Retina (tissue), 1 donor: ENCODE measurements around the gene RAB11FIP4.

Experiments
- DNase-seq: peaks from one replicate; pipeline ENCODE4 v3.0.0-alpha.2; 2016

The RAB11FIP4 gene

DNA sequence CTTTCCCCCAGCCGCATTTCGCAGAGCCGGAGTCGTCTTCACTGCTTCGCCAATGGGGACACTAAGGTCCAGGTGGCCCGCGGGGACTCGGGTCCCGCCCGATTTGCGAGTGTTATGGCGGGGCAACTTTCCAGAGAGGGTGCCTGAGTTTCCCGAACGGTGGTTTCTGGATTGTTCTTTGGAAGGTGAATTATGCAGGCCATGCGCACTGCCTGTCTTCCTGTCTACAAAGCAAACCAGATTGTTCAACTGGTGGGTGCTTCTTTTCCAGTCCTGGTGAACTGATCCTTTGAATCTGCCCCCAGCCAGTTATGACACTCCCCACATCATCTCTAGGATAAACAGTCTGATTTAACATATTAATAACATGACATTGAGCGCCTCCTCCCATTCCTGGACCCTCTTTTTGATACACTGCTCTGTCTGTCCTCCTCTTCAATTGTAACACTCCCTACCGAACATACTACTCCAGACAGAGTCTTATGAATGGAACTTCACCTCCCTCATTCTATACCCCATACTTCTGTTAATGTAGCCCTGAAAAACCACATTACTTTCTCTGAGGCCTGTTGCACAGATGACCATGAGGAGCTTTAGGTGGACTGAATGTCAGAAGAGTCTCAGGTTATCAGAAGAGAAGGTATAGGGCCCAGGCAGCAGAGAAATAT, 159.0 kb downstream of the RAB11FIP4 start:
- DNase-seq, result no peak

DNA sequence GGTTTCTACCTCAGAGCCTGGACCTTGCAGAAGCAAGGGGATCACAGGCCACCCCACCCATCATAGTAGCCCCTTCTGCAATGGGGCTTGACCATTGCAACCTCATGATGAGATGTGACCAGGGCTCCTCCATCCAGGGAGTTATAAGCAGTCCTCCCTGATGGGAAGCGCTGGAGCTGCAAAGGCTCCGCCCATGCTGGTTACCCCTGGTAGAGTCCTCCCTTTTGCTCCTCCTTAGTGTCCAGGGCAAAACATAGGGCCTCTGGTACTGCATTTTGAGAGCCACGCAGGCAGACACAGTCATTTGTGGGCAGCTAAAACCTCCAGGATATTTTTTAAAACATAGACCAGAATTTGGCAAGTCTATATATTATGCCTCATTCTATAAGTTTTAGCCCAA, 161.1 kb downstream of the RAB11FIP4 start:
- DNase-seq, result no peak

DNA sequence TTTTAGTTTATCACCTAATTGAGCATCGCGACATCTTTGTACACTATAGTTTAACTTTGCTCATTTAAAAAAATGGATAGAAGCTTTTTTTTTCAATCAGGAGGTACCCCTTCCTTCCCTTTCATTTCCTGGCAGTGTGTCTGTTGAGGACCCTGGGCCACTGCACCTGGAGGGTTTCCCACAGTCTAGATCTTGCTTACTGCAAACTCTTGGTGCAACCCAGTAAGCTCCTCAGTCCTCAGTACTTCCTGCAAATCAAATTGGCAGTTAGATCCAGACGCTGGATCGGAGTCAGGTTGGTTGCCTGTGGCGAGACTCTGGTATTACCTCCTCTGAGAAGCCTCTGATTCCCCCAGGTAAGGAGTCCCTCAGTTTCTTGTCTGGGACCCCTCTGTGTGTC, 162.0 kb downstream of the RAB11FIP4 start:
- no peak for DNase-seq

DNA sequence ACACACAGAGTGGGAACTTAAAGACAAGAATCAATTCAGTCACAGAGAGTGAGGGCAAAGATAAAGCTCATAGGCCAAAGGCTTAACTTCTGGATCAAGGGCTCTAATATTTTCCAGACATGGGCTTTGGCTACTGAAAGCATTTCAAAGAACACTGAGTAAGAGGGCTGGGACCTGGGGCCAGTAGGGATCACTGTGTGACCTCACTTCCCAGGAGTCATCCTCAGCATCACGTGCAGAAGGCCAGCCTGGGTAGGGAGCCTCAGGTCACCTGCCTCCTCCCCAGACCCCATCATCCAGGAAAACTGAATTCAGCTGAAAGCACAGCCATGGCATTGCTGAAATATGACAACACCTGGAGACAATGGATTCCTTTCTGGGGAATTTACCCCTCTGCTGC, 163.5 kb downstream of the RAB11FIP4 start:
- no peak for DNase-seq

DNA sequence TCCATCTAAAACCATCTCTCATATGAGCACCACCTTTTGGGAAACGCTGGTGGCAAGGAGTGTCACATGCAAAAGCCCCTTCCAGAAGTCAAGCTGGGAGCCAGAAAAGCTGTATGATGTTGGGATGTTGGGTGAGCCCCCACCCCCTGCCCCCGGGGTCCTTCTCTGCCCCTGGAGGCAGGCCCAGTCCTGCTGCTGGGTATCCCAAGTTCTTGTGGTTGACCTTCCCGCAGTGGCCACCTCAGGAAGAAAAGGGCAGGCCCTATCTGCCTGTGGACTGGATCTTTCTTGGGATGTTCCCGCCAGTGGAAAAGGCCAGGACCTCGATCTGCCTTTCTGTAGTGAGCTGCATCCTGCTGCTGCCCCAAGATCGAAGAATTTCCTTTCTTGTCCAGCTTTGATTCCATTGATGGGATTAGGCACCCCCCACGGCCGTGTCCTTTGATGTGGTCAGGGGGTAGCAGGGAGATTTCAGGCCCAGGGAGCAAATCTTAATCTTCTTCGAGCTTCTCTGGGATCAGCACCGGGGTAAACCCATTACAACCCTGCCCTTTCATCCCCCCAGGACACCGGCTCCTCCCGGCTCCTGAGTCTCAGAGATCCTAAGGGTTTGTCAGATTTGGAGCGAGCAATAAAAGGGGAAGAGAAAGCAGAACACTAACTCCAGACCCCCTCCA, 165.6 kb downstream of the RAB11FIP4 start:
- DNase-seq, result no peak

DNA sequence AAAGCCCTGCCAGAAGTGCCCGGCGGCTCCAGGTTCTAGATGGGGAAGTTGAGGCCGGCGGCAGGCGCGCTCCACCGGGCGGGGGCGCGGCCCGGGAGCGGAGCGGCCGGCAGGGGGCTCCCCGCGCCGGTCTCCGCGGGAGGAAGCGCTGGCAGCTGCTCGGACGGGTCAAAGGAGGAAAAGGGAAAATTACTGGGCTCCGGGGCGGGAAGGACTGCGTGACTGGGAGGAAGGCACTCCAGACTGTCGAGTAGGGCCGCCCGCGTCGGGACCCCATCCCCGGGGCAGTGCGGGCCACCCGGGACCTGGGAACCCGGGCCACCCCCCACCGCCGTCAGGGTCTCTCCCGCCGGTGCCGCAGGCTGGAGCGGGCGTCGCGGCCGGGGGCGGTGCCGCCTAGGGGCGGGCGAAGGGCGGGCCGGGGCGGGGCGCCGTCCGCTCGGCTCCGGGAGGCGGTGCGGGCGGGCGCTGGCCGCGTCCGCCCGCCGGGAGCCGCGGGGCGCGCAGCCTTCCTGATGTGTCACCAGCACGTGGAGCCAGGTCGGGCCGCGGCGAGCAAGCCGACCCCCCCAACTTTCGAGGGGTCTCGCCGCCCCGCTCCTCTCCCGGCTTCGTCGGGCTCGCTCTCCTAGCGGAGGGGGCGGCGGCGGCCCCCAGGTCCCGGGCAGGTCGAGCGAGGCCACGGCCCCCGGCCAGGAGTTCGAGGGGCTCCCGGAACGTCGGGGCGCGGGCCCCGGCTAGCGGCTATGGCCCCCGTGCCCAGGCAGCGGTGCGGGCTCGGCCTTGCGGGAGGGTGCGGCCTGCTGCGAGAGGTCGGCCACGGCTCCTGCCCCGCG, 167.5 kb downstream of the RAB11FIP4 start:
- peak; percentile 85 for DNase-seq

DNA sequence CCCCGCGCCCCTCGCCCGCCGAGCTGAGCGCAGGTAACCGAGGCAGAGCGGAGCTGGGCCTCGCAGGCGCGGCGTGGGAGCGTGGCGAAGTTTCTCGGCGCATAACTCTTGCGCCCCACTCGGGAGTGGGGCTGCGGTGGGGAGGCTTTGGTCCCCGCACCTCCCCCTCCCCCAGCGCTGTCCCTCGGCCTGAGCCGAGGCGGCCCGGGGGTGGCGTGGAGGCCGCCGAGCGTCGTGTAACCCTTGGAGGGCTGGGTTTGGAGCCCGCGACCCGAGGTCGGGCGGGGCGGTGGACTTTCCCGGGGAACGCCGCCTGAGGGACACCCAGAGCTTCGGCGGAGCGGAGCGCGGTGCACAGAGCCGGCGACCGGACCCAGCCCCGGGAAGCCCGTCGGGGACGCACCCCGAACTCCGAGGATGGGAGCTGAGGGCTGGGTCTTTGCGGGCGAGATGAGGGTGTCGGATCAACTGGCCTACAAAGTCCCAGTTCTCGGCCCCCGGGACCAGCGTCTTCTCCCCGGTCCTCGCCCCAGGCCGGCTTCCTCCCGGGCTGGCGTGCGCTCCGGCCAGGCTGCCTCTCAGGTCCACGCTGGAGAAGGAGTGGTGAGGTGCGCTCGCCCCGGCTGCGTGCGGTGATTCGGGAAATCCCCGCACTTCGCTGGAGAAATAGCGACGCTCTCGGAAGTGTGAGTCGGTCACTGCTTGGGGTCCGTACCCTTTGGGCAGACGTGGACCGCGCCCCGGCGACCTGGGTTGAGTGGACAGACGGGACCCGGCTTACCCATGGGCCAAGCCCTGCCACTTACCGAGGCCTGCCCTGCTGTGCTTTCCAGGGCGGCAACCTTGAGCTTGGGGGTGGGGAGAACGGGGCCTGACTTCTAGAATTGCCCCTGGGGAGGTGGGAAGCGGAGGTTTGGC, 168.4 kb downstream of the RAB11FIP4 start:
- peak; percentile 56 for DNase-seq

DNA sequence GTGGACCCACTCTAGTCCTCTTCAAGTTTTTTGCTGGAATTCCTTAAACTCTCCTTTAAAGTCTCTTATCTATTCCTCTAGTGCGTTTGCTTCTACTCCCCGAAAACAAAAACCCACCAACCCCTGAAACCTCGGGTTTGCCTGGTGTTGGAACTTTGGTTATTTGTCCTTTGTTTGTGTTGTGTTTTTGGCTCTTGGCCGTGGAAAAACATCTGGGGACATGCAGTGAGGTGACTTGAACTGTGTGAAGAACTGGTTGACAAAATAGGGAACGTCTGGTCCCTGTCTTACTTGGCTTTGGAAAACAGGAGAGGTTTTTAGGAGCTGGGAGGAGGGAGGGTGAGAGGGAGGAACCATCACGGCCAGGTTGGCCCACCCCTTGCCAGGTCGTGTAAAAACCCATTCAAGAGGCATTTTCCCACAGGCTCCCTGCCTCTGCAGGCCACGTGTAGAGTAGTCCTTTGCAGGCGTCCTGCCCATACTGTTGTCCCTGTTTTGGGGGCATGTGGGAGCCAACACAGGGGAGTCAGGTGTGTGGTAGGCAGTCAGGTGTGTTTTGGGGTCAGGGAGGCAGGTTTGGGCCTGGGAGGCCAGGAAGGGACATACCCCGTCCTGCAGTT, 169.3 kb downstream of the RAB11FIP4 start:
- no peak for DNase-seq

DNA sequence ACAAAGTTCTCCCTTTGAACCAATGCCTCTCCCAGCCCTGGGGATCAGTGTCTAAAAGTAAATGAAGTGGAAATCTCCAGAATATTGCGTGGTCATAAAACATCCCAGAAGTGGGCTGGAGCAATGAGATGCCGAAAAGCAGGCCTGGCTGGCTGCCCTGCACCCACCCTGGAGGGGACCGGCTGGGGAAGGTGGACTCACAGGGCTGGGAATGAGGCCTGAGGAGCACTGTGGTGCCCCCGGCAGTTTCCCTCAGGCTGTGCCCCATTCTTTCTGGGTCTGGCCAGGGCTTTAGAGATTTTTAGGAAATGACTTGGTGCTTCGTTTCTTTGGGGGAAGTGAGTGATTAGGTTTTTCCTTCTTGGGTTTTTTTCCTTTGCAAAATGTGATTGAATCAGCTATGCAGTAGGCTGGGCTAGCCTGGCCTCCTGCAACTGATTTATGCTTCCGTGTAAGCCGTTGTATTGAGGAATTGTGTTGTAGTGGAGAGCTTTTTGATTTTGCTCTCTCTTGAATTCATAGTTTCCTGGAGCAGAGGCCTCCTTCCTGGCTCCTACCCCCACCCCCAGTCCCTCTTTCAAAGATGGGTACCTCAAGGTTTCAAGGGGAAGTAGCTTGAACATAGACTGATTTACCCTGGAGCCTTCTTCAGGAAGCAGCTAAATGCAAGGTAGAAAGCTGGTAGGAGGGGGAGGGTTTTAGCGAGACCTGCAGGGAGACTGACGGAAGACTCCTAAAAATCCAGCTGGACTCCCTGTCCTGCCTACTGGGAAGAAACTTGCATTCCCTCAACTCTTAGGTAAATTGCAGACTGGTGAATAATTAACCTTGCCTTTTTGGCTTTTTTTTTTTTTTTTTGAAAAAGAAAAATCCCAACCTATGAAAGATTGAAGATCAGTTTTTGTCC, 170.2 kb downstream of the RAB11FIP4 start:
- no peak for DNase-seq

DNA sequence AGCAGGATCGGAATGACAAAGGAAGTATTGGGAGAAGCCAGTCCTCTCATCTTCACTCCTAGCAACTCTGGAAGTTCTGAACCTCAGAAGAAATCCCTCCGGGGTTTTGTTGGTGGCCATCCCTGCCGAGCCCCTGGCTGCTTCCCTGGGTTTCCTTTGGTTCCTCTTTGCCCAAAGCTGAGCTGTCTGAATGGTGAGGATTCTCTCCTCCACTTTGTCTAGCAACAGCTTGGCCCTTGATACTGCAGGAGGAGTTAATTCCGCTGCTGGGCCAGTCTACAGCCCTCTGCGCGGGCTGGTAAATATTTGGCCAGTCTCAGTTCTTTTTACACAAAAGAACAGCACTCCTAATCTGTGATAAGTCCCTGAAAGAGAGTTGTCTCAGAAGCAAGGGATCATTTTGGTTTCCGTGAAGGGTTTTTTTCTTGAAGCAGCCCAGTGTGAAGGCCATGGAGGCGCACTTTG, 170.9 kb downstream of the RAB11FIP4 start:
- DNase-seq, result no peak

DNA sequence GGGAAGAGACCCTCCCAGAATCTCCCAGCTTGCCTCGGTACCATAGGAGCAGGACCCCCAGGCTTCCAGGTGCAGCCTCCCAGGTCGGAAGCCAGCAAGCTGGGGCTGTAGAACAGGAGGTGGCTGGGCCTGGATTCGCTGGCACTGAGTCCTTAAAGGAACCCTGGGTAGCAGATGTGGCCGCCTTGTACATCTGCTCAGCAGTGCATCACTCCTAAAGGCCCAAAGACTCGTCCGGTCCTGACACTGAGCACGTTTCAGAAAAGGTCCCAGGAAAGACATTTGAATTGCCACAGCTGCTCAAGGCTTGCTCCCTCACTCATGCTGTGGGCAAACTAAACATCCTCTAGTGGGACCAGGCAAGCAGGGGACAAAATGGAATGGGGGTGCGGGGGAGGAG, 172.8 kb downstream of the RAB11FIP4 start:
- no peak for DNase-seq

DNA sequence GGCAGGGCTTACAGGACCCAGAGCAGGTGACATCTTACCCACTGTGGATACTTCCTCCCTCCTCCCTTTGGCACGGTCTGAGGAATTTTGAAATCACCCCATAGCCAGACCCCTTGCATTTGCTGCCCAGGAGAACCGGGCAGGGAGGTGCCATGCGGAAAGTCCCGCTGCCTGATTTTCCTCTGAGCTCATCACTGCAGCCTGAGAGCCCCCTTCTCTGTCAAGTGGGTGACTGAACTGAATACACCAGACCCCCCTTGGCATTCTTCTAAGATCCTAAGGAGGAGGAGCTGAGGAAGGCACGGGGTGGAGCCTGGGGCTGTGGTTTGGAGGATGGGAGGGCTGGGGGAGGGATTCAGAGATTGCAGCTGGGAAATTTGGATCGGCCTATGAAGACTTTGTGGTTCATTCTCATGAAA, 173.4 kb downstream of the RAB11FIP4 start:
- DNase-seq, result no peak

DNA sequence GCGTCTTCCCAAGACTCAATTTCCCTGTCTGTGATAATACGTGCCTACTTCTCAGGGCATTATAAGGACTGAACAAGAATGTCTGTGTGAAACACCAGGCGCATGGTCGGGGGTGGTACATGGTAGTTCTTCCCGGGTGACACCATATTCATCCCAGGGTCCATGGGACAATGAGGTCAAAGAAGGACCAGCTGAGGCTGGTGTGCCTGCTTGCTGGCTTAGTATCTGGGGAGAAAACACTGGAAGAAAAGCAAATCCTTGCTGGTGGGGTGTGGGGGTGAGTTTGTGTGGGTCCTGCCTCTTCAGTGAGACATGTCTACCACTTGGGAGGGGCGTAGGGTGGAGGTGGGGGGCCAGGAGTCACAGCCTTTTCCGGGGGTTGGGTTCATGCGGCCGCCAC, 174.2 kb downstream of the RAB11FIP4 start:
- no peak for DNase-seq

DNA sequence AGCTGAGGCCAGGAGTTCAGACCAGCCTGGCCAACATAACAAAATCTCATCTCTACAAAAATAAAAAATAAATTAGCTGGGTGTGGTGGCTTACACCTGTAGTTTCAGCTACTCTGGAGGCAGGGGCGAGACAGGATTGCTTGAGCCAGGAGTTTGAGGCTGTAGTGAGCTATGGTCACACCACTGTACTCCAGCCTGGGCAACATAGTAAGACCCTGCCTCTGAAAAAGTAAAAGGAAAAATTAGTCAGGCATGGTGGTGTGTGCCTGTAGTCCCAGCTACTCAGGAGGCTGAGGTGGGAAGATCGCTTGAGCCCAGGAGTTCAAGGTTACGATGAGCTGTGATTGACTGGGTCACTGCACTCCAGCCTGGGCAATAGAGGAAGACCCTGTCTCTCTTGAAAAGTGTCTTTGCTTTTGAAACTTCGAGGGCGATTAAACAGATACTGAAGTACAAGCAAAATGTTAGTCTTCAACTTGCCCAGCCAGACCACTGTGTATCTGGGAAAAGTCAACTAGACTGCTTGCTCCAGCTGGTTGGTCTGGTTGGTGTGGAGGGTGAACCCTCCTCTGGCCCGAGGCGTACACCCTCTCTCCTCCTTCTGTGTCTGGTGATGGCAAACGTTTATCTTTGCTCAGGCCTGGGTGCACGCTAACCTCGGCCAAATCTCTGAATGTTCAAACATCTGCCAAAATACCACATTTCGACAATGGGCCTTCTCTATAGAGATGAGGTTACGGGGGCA, 174.9 kb downstream of the RAB11FIP4 start:
- no peak for DNase-seq

DNA sequence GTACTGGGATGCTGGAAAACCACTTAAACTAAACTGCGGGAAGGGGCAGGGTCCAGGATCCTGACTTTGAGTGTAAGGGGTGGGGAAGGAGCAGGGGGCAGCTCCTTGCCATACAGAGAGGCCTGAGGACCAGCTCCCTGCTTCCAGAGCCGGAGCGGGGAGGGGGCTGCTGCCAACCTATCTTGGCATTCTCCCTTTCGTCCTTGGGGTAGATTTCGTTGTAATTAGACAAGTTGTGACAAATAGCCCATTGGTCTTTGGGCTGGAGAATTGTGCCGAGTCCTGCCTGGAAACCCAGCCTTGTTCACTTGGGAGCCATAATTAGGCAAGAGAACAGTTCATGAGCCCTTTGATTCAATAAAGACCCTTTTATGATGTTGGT, 175.5 kb downstream of the RAB11FIP4 start:
- no peak for DNase-seq

DNA sequence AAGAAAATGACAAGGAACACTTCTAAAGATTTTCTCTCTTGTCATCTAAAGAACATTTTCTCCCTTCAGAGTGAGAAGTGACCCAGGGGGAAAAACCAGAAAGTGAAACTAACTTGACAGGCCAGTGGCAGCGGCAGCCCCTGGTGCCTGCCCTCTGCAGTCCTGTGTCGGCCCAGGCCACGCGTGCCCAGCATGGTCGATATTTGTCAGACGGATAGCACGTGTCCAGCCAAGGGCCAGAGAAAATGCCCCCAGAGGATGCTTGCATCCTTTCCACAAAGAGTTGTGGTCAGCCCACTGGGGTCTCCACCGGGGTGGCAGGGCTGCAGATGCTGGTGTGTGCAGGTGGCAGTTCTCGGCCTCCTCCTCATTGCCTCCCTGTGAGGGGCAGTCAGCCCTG, 176.6 kb downstream of the RAB11FIP4 start:
- no peak for DNase-seq

DNA sequence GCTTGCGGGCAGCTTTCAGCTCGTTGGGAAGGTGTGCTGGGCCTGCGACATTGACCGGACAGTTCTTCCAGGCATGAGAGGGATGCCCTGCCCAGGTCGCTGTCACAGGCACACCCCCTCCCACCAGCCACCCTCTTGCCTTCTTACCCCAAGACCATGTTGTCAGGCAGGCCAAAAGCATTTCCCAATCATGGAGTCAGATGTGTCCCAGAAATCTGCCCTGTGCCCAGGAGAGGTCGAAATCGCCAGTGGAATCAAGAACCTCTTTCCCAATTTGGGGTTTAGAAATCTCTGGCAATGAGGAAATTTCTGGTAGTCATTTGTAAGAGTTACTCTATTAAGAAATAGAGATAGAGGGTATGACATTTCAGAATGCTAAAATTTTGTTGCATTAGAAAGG, 177.1 kb downstream of the RAB11FIP4 start:
- DNase-seq, result no peak

DNA sequence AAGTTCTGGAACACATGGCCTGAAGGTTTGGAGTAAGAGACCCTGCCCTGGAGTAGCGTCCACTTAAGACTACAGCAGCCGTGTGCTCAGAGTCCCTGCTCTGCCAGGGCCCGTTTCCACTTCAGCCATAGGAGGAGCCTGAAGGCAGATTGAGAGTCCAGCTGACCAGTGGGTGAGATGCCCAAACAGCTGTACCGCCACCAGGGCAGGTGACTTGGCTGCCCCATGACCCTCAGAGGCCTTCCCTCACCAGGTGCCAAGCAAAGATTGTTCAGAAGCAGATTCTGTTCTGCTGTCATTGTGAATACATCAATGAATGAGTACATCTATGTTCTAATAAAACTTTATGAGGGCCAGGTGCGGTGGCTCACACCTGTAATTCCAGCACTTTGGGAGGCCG, 178.8 kb downstream of the RAB11FIP4 start:
- no peak for DNase-seq

DNA sequence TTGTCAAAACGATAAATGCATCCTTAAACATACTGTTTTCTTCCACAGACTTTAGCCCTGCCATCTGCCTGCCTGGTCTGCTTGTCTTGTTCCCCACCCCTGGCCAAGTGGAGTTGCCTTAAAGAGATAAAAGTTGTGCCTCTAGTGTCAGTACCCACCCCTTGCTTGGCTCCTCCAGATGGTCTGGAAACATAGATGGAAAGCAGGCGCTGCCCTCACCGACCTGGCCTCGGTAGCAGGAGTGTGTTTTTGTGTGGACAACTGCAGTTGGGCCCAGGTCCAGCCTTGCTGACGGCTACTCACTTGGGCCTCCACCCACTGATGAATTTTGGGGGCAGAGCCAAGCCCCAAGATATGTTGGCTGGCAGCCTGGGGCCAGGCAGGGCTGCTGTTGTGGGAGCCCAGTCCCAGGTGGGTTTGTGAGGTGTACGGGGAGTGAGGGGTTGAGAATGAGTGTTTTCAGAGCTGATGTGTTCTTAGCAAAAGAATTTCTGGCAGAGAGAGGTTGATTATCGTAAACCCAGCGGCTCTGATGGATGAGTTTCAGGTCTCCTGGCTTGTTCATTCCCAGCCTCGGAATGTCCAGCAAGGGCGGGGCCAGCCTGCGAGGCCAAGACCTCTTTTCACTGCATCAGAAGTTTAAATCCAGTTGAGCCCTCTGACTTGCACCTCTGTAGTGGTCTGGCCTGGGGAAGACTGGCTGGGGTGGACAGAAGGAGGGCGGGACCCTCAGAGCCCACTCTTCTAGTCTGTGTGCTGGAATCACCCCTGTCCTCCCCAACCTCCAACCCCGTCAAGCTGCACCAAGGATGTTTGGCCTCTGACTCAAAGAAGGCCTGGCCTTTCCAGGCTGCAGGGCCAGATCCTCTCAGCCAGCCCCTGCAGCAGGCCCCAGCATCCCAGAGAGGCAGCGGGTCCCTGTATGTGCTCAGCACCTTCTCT, 179.7 kb downstream of the RAB11FIP4 start:
- DNase-seq, result no peak
